ENCODE results near the gene KCNK7. TPM values are rescaled to one million over a fixed set of nuclear protein-coding genes. Genes with fewer than 3 reads are reported as not detected.
A peak's percentile ranks its signal among the peaks of the same experiment; 100 is the strongest.

The KCNK7 gene
- total and polyA plus RNA-seq, 4 donors, result 0.20 to 0.90 (median 0.60) TPM

DNA sequence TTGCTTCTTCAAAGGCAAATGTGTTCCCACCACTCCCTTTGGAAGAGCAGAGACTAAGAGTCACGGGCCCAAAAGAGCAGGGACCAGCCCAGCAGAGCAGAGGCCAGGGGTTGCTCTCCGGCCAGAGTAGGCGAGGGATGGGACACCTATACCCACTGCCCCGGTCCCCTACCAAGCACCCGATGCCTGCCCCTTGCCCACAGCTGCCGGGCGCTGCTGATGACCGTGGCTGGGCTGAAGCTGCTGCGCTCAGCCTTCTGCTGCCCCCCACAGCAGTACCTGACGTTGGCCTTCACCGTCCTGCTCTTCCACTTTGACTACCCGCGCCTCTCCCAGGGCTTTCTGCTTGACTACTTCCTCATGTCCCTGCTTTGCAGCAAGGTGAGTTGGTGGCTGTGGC is 31.6 kb upstream of the KCNK7 start:
- Histone ChIP-seq H3K4me1 (ENCODE audit: control insufficient read depth, insufficient read depth, low read length) (no peaks in the 10 kb centered on the region), H3K4me3 (ENCODE audit: low read depth, low read length) (no peak overlapping the region), H3K9me3 (ENCODE audit: control insufficient read depth, insufficient read depth, low read length) (no peaks in the 10 kb centered on the region), H3K27me3 (ENCODE audit: control insufficient read depth, insufficient read depth, low read length) (no peaks in the 10 kb centered on the region), H3K27ac (ENCODE audit: low read depth, low read length) (no peak overlapping the region), H3K36me3 (ENCODE audit: control insufficient read depth, insufficient read depth, low read length) (peaks cover 98% of the 10 kb centered on the region)
- 94% methylated on average over 13 of the region's 13 CpGs for WGBS (ENCODE audit: insufficient coverage)
- DNase-seq (ENCODE audit: low read depth in 4 of 6, low spot score in 6 of 6), result no peak

DNA sequence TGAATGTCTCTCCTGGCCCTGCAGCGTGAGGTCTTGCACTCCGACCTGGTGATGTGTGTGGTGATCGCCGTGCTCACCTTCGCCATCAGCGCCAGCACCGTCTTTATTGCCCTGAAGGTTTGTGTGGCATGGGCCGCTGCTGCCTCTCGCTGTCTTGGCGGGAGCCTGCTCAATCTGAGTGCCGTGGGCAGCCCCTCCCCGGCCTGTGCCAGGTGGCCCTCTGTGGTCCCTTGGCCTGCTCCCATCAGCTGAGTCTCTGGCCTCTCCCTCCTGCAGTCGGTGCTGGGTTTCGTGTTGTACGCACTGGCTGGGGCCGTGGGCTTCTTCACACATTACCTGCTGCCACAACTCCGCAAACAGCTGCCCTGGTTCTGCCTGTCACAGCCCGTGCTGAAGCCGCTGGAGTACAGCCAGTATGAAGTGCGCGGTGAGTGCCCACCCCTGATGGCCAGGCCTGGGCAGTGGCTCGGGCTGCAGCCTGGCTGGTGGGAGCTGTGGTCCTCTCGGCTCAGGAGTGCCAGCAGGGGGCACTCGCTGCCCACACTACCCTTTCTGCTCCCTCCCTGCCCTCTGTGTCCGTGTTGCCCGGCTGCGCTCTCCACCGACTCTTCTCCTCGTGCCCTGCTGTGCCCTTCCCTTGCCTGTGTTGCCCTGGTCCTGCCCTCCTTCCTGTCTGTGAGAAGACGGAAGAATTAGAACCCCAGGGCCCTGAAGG is 30.2 kb upstream of the KCNK7 start:
- Histone ChIP-seq H3K9me3 (ENCODE audit: control insufficient read depth, insufficient read depth, low read length) (no peaks in the 10 kb centered on the region), H3K4me1 (ENCODE audit: control insufficient read depth, insufficient read depth, low read length) (no peaks in the 10 kb centered on the region), H3K36me3 (ENCODE audit: control insufficient read depth, insufficient read depth, low read length) (peaks cover 98% of the 10 kb centered on the region), H3K27me3 (ENCODE audit: control insufficient read depth, insufficient read depth, low read length) (no peaks in the 10 kb centered on the region), H3K27ac (ENCODE audit: low read depth, low read length) (no peak overlapping the region), H3K4me3 (ENCODE audit: low read depth, low read length) (no peak overlapping the region)
- 67% methylated on average over 30 of the region's 30 CpGs for WGBS (ENCODE audit: insufficient coverage)
- peak in 2 of 6 donors; percentile 24 to 64 for DNase-seq (ENCODE audit: low read depth in 4 of 6, low spot score in 6 of 6)

DNA sequence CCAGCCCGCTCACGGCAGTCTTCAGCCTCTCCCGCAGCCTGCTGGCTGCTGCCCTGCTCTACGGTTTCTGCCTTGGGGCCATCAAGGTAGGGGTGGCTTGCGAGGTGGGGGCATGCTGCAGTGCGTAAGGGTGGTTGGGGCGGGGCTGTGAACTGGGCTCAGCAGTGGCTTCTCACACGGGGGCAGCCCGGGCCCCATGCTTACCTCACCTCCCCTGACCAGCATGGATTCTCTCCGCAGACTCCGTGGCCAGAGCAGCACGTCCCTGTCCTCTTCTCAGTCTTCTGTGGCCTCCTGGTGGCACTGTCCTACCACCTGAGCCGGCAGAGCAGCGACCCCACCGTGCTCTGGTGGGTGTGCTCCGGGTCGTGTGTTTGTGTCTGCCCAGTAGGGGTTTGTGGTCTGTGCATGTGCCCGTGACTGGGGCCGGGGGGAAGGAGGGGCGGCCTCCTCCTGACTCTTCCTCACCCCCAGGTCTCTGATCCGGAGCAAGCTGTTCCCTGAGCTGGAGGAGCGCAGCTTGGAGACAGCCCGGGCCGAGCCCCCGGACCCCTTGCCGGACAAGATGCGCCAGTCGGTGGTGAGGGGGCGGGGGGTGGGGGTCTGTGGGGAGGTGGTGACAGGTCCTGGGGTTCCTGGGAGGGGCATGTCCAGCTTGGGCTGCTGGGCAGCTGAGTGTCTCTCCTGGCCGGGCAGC is 29.5 kb upstream of the KCNK7 start:
- H3K36me3 ChIP-seq (ENCODE audit: control insufficient read depth, insufficient read depth, low read length), result peaks cover 98% of the 10 kb centered on the region
- no peaks in the 10 kb centered on the region for H3K27me3 ChIP-seq (ENCODE audit: control insufficient read depth, insufficient read depth, low read length)
- H3K27ac ChIP-seq (ENCODE audit: low read depth, low read length), result no peak overlapping the region
- H3K4me3 ChIP-seq (ENCODE audit: low read depth, low read length), result no peak overlapping the region
- no peaks in the 10 kb centered on the region for H3K4me1 ChIP-seq (ENCODE audit: control insufficient read depth, insufficient read depth, low read length)
- 85% methylated on average over 9 of the region's 30 CpGs for WGBS (ENCODE audit: insufficient coverage)
- no peak for DNase-seq (ENCODE audit: low read depth in 4 of 6, low spot score in 6 of 6)
- H3K9me3 ChIP-seq (ENCODE audit: control insufficient read depth, insufficient read depth, low read length), result no peaks in the 10 kb centered on the region

DNA sequence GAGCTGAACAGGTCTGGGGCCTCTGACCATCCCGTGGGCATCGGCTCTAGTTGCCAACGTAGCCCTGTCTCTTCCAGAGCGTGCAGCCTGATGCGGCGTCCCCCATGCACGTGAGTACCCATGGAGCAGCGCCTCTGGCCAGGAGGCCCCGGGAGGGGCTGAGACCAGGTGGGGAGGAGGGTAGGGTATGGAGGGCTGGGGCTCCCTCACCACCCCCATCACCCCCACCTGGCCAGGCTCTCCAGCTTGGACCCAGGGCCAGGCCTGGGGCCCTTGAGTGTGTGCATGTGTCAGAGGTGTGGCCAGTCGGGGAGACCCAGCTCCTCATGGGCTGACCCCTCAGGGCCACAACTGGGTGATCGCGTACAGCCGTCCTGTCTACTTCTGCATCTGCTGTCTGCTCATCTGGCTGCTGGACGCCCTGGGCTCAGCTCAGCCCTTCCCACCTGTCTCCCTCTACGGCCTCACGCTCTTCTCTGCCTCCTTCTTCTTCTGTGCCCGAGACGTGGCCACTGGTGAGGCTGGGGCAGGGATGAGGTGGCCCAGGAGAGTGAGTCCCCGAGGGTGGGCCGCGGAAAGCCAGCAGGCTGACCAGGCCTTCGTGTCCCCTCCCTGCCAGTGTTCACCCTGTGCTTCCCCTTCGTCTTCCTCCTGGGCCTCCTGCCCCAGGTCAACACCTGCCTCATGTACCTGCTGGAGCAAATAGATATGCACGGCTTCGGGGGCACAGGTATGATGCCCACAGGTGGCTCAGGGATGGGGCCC is 28.4 kb upstream of the KCNK7 start:
- no peaks in the 10 kb centered on the region for H3K4me1 ChIP-seq (ENCODE audit: control insufficient read depth, insufficient read depth, low read length)
- 94% methylated on average over 15 of the region's 25 CpGs for WGBS (ENCODE audit: insufficient coverage)
- no peaks in the 10 kb centered on the region for H3K27me3 ChIP-seq (ENCODE audit: control insufficient read depth, insufficient read depth, low read length)
- peaks cover 98% of the 10 kb centered on the region for H3K36me3 ChIP-seq (ENCODE audit: control insufficient read depth, insufficient read depth, low read length)
- no peak overlapping the region for H3K4me3 ChIP-seq (ENCODE audit: low read depth, low read length)
- no peaks in the 10 kb centered on the region for H3K9me3 ChIP-seq (ENCODE audit: control insufficient read depth, insufficient read depth, low read length)
- no peak overlapping the region for H3K27ac ChIP-seq (ENCODE audit: low read depth, low read length)
- DNase-seq (ENCODE audit: low read depth in 4 of 6, low spot score in 6 of 6), result no peak

DNA sequence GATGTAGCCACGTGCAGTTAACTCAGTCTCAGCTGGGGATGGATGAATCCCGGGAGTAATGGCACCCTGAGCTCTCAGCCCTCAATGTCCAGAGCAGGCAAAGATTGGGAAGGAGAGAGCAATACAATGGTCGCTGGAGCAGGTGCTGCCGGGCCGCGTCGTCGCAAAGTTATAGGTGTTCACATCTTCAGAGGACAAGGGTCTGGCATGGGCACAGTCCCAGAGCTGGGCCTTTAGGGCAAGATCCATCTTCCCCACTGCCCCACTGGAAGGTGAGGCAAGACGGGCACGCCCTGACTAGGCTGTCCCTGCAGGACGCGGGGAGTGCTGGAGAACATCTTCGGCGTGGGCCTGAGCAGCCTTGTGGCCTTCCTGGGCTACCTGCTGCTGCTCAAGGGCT is 27.6 kb upstream of the KCNK7 start:
- no peaks in the 10 kb centered on the region for H3K9me3 ChIP-seq (ENCODE audit: control insufficient read depth, insufficient read depth, low read length)
- 94% methylated on average over 11 of the region's 14 CpGs for WGBS (ENCODE audit: insufficient coverage)
- H3K27ac ChIP-seq (ENCODE audit: low read depth, low read length), result no peak overlapping the region
- no peak overlapping the region for H3K4me3 ChIP-seq (ENCODE audit: low read depth, low read length)
- H3K27me3 ChIP-seq (ENCODE audit: control insufficient read depth, insufficient read depth, low read length), result no peaks in the 10 kb centered on the region
- H3K36me3 ChIP-seq (ENCODE audit: control insufficient read depth, insufficient read depth, low read length), result peaks cover 98% of the 10 kb centered on the region
- H3K4me1 ChIP-seq (ENCODE audit: control insufficient read depth, insufficient read depth, low read length), result no peaks in the 10 kb centered on the region
- DNase-seq (ENCODE audit: low read depth in 4 of 6, low spot score in 6 of 6), result no peak

DNA sequence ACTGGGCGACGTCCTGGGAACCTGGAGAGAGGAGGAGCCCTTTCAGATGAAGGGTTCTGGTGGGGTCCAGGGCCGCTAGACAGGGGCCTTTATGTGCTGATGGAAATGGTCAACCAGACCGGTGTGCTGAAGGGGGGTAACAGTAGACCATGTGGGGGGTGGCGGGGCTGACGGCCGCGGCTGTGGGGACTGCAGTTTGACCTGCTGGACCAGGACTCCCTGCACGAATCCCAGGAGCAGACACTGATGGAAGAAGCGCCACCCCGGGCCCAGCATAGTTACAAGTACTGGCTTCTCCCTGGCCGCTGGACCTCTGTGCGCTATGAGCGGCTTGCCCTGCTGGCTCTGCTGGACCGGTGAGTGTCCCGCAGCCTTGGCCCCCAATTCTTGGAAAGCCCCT is 26.4 kb upstream of the KCNK7 start:
- no peak for DNase-seq (ENCODE audit: low read depth in 4 of 6, low spot score in 6 of 6)
- 91% methylated on average over 16 of the region's 16 CpGs for WGBS (ENCODE audit: insufficient coverage)
- Histone ChIP-seq H3K4me1 (ENCODE audit: control insufficient read depth, insufficient read depth, low read length) (peaks cover 6% of the 10 kb centered on the region), H3K36me3 (ENCODE audit: control insufficient read depth, insufficient read depth, low read length) (peaks cover 98% of the 10 kb centered on the region), H3K9me3 (ENCODE audit: control insufficient read depth, insufficient read depth, low read length) (no peaks in the 10 kb centered on the region), H3K4me3 (ENCODE audit: low read depth, low read length) (no peak overlapping the region), H3K27me3 (ENCODE audit: control insufficient read depth, insufficient read depth, low read length) (no peaks in the 10 kb centered on the region), H3K27ac (ENCODE audit: low read depth, low read length) (no peak overlapping the region)

DNA sequence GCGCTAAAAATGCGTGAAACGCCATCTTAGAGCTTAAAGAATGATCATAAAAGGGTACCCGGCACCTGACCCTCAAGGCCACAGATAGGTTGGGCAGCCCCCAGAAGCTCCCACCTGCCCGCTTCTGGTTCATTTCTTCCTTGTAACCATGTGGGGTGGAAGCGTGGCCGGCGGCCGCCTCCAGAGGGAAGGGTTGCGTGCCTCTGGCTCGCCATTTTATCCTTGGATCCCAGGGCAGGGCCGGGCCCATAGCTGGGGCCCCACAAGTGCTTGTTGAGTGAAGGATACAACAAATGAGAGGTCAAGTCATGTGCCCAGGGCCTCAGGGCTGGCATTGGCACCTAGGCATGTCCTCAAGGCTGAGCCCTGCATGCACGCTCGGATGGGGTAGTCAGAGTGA is 25.9 kb upstream of the KCNK7 start:
- 96% methylated on average over 10 of the region's 14 CpGs for WGBS (ENCODE audit: insufficient coverage)
- no peak for DNase-seq (ENCODE audit: low read depth in 4 of 6, low spot score in 6 of 6)
- Histone ChIP-seq H3K9me3 (ENCODE audit: control insufficient read depth, insufficient read depth, low read length) (no peaks in the 10 kb centered on the region), H3K27me3 (ENCODE audit: control insufficient read depth, insufficient read depth, low read length) (no peaks in the 10 kb centered on the region), H3K4me1 (ENCODE audit: control insufficient read depth, insufficient read depth, low read length) (peaks cover 12% of the 10 kb centered on the region), H3K27ac (ENCODE audit: low read depth, low read length) (no peak overlapping the region), H3K4me3 (ENCODE audit: low read depth, low read length) (no peak overlapping the region), H3K36me3 (ENCODE audit: control insufficient read depth, insufficient read depth, low read length) (peaks cover 96% of the 10 kb centered on the region)

DNA sequence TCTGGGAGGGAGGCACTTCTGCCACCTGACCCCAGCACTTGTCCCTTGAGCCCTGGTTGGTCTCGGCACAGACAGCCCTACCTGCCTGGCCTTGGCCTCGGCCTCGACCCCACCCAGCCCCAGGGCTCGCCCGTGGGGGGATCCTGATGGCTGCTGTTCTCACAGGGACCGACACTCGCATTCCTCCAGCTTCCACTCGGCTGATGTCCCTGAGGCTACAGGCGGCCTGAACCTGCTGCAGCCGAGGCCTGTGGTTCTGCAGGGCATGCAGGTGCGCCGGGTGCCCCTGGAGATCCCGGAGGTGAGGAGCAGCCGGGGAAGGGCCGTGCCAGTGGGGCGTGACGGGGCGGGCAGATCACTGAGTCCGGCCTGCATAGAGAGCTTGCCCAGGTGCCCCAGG is 25.1 kb upstream of the KCNK7 start:
- no peak for DNase-seq (ENCODE audit: low read depth in 4 of 6, low spot score in 6 of 6)
- peaks cover 88% of the 10 kb centered on the region for H3K36me3 ChIP-seq (ENCODE audit: control insufficient read depth, insufficient read depth, low read length)
- 96% methylated on average over 19 of the region's 19 CpGs for WGBS (ENCODE audit: insufficient coverage)
- no peaks in the 10 kb centered on the region for H3K27me3 ChIP-seq (ENCODE audit: control insufficient read depth, insufficient read depth, low read length)
- no peak overlapping the region for H3K27ac ChIP-seq (ENCODE audit: low read depth, low read length)
- H3K4me1 ChIP-seq (ENCODE audit: control insufficient read depth, insufficient read depth, low read length), result peaks cover 15% of the 10 kb centered on the region
- H3K9me3 ChIP-seq (ENCODE audit: control insufficient read depth, insufficient read depth, low read length), result no peaks in the 10 kb centered on the region
- H3K4me3 ChIP-seq (ENCODE audit: low read depth, low read length), result no peak overlapping the region

DNA sequence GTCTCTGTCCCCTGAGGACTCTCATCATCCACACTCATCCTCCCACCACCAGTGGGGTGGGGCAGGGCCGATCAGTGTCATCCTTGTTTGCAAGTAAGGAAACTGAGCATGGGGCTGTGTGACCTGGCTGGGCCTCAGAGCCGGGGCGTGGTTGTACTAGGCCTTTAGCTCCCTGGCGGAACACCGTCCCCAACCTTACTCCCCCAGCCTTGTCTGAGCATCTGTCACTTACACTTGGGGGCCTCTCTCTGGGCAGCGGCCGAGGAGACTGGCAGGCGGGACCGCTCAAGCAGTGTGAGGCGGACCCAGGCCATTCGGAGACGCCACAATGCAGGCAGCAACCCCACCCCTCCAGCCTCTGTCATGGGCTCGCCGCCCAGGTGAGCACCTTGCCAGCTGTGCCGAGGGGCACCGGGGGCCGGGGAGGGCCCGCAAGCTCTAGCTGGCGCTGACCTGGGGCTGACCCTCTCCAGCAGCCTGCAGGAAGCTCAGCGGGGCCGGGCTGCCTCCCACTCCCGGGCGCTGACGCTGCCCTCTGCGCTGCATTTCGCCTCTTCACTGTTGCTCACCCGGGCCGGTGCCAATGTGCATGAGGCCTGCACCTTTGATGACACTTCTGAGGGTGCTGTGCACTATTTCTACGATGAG is 23.8 kb upstream of the KCNK7 start:
- Histone ChIP-seq H3K36me3 (ENCODE audit: control insufficient read depth, insufficient read depth, low read length) (peaks cover 76% of the 10 kb centered on the region), H3K27me3 (ENCODE audit: control insufficient read depth, insufficient read depth, low read length) (no peaks in the 10 kb centered on the region), H3K4me1 (ENCODE audit: control insufficient read depth, insufficient read depth, low read length) (peaks cover 21% of the 10 kb centered on the region), H3K9me3 (ENCODE audit: control insufficient read depth, insufficient read depth, low read length) (no peaks in the 10 kb centered on the region), H3K27ac (ENCODE audit: low read depth, low read length) (no peak overlapping the region), H3K4me3 (ENCODE audit: low read depth, low read length) (no peak overlapping the region)
- DNase-seq (ENCODE audit: low read depth in 4 of 6, low spot score in 6 of 6), result no peak
- WGBS (ENCODE audit: insufficient coverage), result 93% methylated on average over 23 of the region's 29 CpGs

All from spinal cord (tissue), 10 donors.